Heart left ventricle (tissue), 13 donors: ENCODE results near the gene IWS1.

Experiments used
- POLR2A ChIP-seq, 2 donors: fragments of 450-650 bp; IDR thresholded peaks; one replicate each; pipeline ENCODE4 v1.6.1; 2017; ENCODE audit warnings: antibody characterized with exemption in 2 of 2, mild to moderate bottlenecking in 2 of 2, moderate library complexity in 2 of 2
- TF ChIP-seq, protein P1 (sequence below), 12 donors: fragments of 200-600 bp; sonication (generic) in 4 of 12; IDR thresholded peaks; one replicate each; pipeline versions ENCODE4 v1.5.0 to v1.8.0; 2018 to 2022; ENCODE audit warnings: antibody characterized with exemption in 12 of 12, mild to moderate bottlenecking in 5 of 12
- donor health status: ischemic (EF 13 %, LVEDD 7.1; RV severe dilation, severe dysfunction).
- donor health status: DM: no; HTN: yes; CAD: no.
- donor health status: DM: no; HTN: no; CAD: no.
- donor health status: ischemic (EF 25% LVEDD 6.9; RV normal size, moderate dysfunction).
- donor health status: ischemic (EF 25% LVEDD 5.7; RV mildly dilated, moderate dysfunction).
- donor health status: ischemic (EF 35%, LVEDD 5.7; RV mildly dilated, moderate dysfunction).
- donor health status: nonischemic (EF 11% LVEDD 7.7; RV severe dilation, severe dysfunction).
- donor health status: DM: yes; HTN: yes; CAD: no.
- donor health status: PGD.
- donor health status: ischemic (EF 29% LVEDD 5.4; RV normal size, mild dysfunction).
- donor health status: nonischemic (EF 23%, LVEDD 6.1; RV moderate dilation, normal function).

DNA sequence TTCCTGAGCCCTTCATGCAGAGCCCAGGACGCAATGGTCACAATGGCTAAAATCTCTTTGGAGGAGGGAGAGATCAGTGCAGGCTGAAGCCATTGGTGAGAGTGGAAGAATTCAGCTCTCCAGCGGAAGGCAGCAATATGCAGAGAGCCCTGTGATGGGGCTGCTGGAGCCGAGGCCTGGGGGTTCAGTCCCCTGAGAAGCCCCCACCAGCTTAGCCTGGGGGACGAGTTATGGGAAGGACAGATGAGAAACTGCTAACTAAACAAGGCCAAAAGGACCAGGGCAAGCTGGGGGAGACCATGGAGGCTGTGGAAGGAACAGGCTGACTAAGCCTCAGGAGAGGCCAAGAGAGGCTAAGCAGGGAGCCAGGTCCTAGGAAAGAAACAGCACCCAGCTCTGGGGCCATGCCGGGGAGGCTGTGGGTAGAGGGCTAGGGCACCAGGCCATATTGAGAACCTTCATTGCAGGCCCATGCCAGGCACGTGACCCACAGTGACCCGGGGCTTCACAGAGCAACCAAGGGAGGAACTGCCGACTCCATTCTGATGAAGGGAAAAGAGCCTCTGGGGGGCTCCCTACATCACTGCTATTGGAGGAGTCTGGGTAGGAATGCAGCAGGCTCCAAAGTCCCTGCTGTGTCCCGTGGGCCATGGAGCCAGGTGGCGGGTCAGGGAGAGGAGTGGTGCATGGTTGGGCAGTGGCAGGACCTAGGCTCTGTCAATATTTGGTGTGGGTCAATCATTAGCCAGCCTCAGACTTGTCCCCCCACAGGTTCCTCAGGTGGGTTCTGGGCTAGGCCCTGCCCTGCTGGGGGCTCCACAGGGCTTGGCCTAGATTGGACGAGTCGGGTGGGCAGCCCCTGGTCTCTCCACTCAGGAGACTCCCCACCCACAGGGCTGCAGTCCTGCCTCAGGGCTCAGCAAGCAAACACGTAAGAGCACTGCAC lies 88.2 kb downstream of the IWS1 start:
- TF ChIP-seq, protein P1, sequence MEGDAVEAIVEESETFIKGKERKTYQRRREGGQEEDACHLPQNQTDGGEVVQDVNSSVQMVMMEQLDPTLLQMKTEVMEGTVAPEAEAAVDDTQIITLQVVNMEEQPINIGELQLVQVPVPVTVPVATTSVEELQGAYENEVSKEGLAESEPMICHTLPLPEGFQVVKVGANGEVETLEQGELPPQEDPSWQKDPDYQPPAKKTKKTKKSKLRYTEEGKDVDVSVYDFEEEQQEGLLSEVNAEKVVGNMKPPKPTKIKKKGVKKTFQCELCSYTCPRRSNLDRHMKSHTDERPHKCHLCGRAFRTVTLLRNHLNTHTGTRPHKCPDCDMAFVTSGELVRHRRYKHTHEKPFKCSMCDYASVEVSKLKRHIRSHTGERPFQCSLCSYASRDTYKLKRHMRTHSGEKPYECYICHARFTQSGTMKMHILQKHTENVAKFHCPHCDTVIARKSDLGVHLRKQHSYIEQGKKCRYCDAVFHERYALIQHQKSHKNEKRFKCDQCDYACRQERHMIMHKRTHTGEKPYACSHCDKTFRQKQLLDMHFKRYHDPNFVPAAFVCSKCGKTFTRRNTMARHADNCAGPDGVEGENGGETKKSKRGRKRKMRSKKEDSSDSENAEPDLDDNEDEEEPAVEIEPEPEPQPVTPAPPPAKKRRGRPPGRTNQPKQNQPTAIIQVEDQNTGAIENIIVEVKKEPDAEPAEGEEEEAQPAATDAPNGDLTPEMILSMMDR (IDR thresholded peaks at IDR 0.05), result no peak
- no peak for TF ChIP-seq POLR2A (IDR thresholded peaks at IDR 0.05)
